Immature natural killer cell (primary cell): ENCODE measurements around the gene SSX2IP. TPM values are rescaled to one million over a fixed set of nuclear protein-coding genes. Genes with fewer than 3 reads are reported as not detected.
"Not testable (repeated sequence)": the region's sequence is repeated elsewhere in the genome, so short reads cannot be mapped to it uniquely, and the experiment has no call there.

Experiments
- DNase-seq, 3 donors: peaks; one replicate each; pipeline ENCODE4 v3.0.0; 2022; ENCODE audit warnings: mixed read lengths in 1 of 3
- H3K27ac Mint-ChIP-seq, 6 donors: one replicate each; pipeline ENCODE4 v1.8.0; 2020; ENCODE audit warnings: mixed read lengths in 6 of 6, mild to moderate bottlenecking in 5 of 6, inconsistent platforms in 4 of 6, moderate library complexity in 3 of 6
- H3K27me3 Mint-ChIP-seq, 3 donors: one replicate each; pipeline ENCODE4 v1.8.0; 2020 to 2021; ENCODE audit warnings: low read depth in 3 of 3, mild to moderate bottlenecking in 3 of 3, mixed read lengths in 3 of 3, moderate library complexity in 3 of 3, inconsistent platforms in 1 of 3
- H3K36me3 Mint-ChIP-seq, 3 donors: one replicate each; pipeline ENCODE4 v1.8.0; 2020; ENCODE audit warnings: mixed read lengths in 3 of 3, inconsistent platforms in 2 of 3, mild to moderate bottlenecking in 2 of 3
- H3K4me1 Mint-ChIP-seq, 2 donors: one replicate each; pipeline ENCODE4 v1.8.0; 2020; ENCODE audit warnings: inconsistent platforms in 2 of 2, mild to moderate bottlenecking in 2 of 2, mixed read lengths in 2 of 2, moderate library complexity in 1 of 2
- H3K4me3 Mint-ChIP-seq, 5 donors: one replicate each; pipeline ENCODE4 v1.8.0; 2020; ENCODE audit warnings: mild to moderate bottlenecking in 5 of 5, mixed read lengths in 5 of 5, inconsistent platforms in 3 of 5, moderate library complexity in 3 of 5
- H3K9me3 Mint-ChIP-seq, 6 donors: one replicate each; pipeline ENCODE4 v1.8.0; 2020; ENCODE audit warnings: mild to moderate bottlenecking in 6 of 6, mixed read lengths in 6 of 6, inconsistent platforms in 4 of 6, moderate library complexity in 3 of 6
- polyA plus RNA-seq, 3 donors: library from polyadenylated mRNA; unstranded; fragments of 300-500 nt; fragmentation: Illumina TruSeq; gene quantifications; one replicate each; pipeline ENCODE4 v1.2.3, GENCODE V29; 2021

The SSX2IP gene
- polyA plus RNA-seq, 3 donors from 2014 or later = 14.4 to 24.3 (median 20.2) TPM

- not testable (repeated sequence) for DNase-seq, H3K36me3 Mint-ChIP-seq, H3K4me3 Mint-ChIP-seq, H3K4me1 Mint-ChIP-seq, H3K27me3 Mint-ChIP-seq, H3K27ac Mint-ChIP-seq, H3K9me3 Mint-ChIP-seq
Observed at GRCh38 chr1:84721872-84722271, 31.6 kb upstream of the SSX2IP start.

DNA sequence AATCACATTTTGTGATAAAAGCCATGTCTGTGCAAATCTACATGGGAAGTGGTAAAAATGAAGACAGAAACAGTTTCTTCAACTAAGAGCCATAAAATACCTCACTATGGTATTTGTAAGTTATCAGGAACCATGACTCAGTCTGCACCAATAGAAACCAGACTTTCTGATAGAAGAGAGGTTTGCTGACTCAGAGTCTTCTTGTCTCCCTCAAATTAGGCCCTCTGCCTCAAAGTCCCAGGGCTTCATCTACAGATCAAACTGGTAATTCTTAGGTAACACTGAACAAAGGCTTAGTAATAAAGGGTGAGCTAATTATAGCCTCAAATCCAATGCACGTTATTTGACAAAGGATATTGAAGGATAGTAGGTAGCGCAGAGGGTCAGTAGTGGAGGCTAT is 30.9 kb upstream of the SSX2IP start:
- no peak overlapping the region for H3K27ac Mint-ChIP-seq
- no peak overlapping the region for H3K4me3 Mint-ChIP-seq
- H3K9me3 Mint-ChIP-seq = no peaks in the 10 kb centered on the region
- DNase-seq = no peak
- no peaks in the 10 kb centered on the region for H3K36me3 Mint-ChIP-seq
- H3K4me1 Mint-ChIP-seq = no peaks in the 10 kb centered on the region
- peaks cover 3 to 8% (median 6%) of the 10 kb centered on the region in 3 donors for H3K27me3 Mint-ChIP-seq

DNA sequence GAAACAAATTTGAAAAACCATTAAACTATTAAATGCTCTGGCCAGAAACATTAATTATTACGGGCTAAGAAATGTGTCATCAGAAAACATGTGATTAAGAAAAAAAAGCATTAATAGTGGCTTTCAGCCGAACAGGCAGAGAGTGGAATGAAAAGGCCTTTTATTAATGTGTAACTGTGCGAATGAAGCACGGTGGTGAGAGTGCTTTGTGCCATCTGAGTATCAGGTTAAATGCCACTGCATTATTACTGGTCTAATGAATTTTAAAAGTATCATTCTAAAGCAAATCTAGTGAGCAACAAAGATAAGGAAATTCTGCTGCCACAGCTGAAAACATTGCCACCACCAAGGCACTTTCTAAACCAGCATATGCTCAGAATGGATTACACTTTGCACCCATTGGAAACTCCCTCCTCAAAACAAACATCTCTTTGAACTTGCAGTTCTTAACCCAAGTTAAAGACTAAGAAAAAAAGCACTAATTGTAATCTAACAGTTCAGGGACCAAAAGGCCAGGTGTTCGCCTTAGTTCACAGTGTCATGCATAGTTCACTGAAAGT is 30.0 kb upstream of the SSX2IP start:
- no peak overlapping the region for H3K27ac Mint-ChIP-seq
- H3K4me3 Mint-ChIP-seq = no peak overlapping the region
- H3K4me1 Mint-ChIP-seq = no peaks in the 10 kb centered on the region
- H3K9me3 Mint-ChIP-seq = no peaks in the 10 kb centered on the region
- no peaks in the 10 kb centered on the region for H3K36me3 Mint-ChIP-seq
- peaks cover 3 to 8% (median 6%) of the 10 kb centered on the region in 3 donors for H3K27me3 Mint-ChIP-seq
- no peak for DNase-seq

DNA sequence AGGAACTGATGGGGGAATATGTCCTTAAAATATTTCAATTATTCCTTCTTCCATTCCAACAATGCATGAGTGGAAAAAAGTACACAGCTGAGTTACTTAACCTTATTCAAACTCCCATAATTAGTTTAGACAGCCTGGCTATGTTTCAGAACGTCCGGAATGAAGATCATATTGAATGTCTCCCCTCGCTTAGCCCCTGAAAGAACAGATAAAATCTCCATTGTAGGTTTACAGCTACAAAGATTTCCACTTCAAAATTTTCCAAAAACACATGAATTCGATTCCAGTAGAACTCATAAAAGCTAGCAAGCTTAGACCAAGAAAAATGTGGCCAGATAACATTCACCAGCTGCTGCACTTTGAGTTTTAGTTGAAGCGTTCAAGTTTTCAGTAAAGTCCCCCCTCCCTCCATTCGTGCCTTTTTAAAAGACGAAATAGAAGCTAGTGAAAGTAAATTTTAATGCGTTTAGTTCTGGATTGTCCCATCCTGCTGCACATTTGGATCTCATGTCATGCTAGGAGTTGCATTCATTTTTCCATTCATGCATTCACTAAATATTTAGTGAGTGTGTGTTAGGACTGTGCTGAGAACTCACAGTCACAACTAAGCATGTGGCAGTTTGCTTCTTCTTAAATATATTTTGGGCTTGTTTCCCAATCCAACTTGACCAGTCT is 29.4 kb upstream of the SSX2IP start:
- Mint-ChIP-seq H3K27ac (no peak overlapping the region), H3K36me3 (no peaks in the 10 kb centered on the region)

DNA sequence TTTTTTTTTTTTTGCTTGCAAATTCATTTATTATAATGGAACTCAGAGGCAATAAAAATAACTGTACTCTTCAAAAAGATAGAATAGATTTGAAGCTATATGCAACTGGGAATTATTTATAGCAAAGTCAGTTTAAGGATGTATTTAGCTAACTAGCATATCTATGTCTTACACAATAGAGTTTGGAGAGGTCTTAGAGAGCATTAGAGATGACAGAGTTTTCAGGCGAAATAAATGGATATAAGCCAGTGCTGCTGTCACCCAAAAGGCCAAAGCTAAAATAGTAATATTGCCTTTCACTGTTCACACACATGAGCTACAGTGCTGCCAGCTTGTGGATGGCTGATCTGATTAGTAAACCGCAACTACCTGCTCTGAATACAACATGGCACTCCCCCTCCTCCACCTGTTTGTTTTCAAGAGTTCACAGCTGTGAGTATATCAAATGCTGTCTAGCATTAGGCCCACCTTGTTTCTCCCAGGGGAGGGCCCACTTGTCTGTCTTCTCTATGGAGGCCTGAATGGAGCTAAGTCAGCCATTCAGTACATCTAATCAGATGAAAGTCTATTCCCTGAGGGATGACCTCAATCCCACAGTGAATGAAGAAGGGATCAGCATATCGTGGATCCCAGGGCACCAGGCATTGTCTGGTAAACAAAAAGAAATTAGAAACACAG is 25.2 kb upstream of the SSX2IP start:
- Mint-ChIP-seq H3K27me3 (peaks cover 4 to 6% (median 4%) of the 10 kb centered on the region in 3 donors), H3K4me1 (no peaks in the 10 kb centered on the region), H3K9me3 (no peaks in the 10 kb centered on the region), H3K4me3 (no peak overlapping the region), H3K27ac (no peak overlapping the region), H3K36me3 (peaks cover 0 to 4% (median 0%) of the 10 kb centered on the region in 3 donors)
- DNase-seq = no peak

More for the DNA sequence above, 29.4 kb upstream of the SSX2IP start:
- no peak for DNase-seq
- Mint-ChIP-seq H3K9me3 (no peaks in the 10 kb centered on the region), H3K4me3 (no peak overlapping the region), H3K27me3 (peaks cover 3 to 8% (median 6%) of the 10 kb centered on the region in 3 donors), H3K4me1 (no peaks in the 10 kb centered on the region)

- peak overlapping the region in 1 of 6 donors; percentile 41 for H3K27ac Mint-ChIP-seq
- H3K27me3 Mint-ChIP-seq = peaks cover 4 to 6% (median 4%) of the 10 kb centered on the region in 3 donors
- peaks cover 0 to 2% (median 0%) of the 10 kb centered on the region in 6 donors for H3K9me3 Mint-ChIP-seq
- H3K4me3 Mint-ChIP-seq = no peak overlapping the region
- H3K4me1 Mint-ChIP-seq = no peaks in the 10 kb centered on the region
- peaks cover 0 to 4% (median 0%) of the 10 kb centered on the region in 3 donors for H3K36me3 Mint-ChIP-seq
- no peak for DNase-seq
Observed at GRCh38 chr1:84712276-84712874, 22.1 kb upstream of the SSX2IP start.

GRCh38 chr1:84711869-84712268 is 21.6 kb upstream of the SSX2IP start:
- no peak for DNase-seq
- Mint-ChIP-seq H3K4me3 (no peak overlapping the region), H3K27me3 (peaks cover 4% of the 10 kb centered on the region in 3 donors), H3K4me1 (no peaks in the 10 kb centered on the region), H3K9me3 (peaks cover 0 to 2% (median 0%) of the 10 kb centered on the region in 6 donors), H3K27ac (no peak overlapping the region), H3K36me3 (peaks cover 0 to 4% (median 0%) of the 10 kb centered on the region in 3 donors)

DNA sequence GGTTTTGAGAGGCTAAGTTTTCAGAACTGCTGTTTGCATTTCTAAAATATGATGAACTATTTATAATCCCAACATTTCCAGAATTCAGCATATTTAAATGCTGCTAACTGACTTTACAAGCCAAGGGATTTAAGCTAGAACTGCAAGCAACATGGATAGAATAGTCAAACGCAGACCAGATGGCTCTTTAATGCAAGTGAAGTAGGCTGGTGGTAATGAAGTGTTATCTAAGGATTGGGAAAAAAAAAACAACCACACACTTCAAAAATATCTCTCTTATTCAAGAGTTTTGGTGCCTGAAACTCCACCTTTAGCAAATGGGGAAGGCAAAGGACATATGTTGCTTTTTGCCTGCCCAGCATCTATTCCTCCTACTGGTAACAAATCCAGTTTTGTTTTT is 20.9 kb upstream of the SSX2IP start:
- H3K9me3 Mint-ChIP-seq = peaks cover 0 to 2% (median 0%) of the 10 kb centered on the region in 6 donors
- no peak for DNase-seq
- no peak overlapping the region for H3K4me3 Mint-ChIP-seq
- peaks cover 0 to 4% (median 0%) of the 10 kb centered on the region in 3 donors for H3K36me3 Mint-ChIP-seq
- no peaks in the 10 kb centered on the region for H3K4me1 Mint-ChIP-seq
- H3K27me3 Mint-ChIP-seq = peaks cover 0 to 3% (median 0%) of the 10 kb centered on the region in 3 donors
- no peak overlapping the region for H3K27ac Mint-ChIP-seq

- H3K9me3 Mint-ChIP-seq = peaks cover 0 to 2% (median 0%) of the 10 kb centered on the region in 6 donors
- H3K27ac Mint-ChIP-seq = no peak overlapping the region
- peaks cover 0 to 4% (median 0%) of the 10 kb centered on the region in 3 donors for H3K36me3 Mint-ChIP-seq
- H3K4me3 Mint-ChIP-seq = no peak overlapping the region
- peaks cover 0 to 3% (median 0%) of the 10 kb centered on the region in 3 donors for H3K27me3 Mint-ChIP-seq
- DNase-seq = no peak
- H3K4me1 Mint-ChIP-seq = no peaks in the 10 kb centered on the region
Observed at GRCh38 chr1:84709131-84709530, 18.9 kb upstream of the SSX2IP start.

GRCh38 chr1:84708031-84708430 is 17.8 kb upstream of the SSX2IP start:
- H3K4me1 Mint-ChIP-seq = no peaks in the 10 kb centered on the region
- peaks cover 0 to 6% (median 0%) of the 10 kb centered on the region in 3 donors for H3K27me3 Mint-ChIP-seq
- no peak overlapping the region for H3K27ac Mint-ChIP-seq
- no peak for DNase-seq
- peaks cover 0 to 2% (median 0%) of the 10 kb centered on the region in 6 donors for H3K9me3 Mint-ChIP-seq
- no peak overlapping the region for H3K4me3 Mint-ChIP-seq
- peaks cover 0 to 4% (median 0%) of the 10 kb centered on the region in 3 donors for H3K36me3 Mint-ChIP-seq

DNA sequence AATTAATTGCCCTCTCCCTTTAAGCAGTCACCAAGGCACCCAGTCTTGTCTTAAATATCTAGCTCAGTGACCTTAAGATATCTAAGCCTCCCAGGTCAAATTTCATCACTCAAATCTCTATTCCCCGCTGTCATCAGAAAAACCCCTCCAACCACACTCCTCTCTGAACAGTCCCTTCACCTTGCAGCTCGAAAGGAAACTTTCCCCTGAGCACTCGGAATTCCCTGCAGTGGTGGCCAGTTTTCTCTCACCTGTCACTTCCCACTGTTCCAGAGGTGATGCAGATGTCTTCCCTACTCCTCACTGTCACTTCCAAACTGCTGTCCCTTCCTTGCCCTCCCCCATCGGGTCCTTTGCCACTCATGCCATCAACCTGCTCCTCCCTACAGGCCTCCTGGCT is 15.3 kb upstream of the SSX2IP start:
- H3K27me3 Mint-ChIP-seq = peaks cover 0 to 4% (median 4%) of the 10 kb centered on the region in 3 donors

GRCh38 chr1:84704872-84705417 is 14.7 kb upstream of the SSX2IP start:
- no peak overlapping the region for H3K27ac Mint-ChIP-seq
- H3K27me3 Mint-ChIP-seq = peaks cover 0 to 4% (median 4%) of the 10 kb centered on the region in 3 donors
- no peak overlapping the region for H3K4me3 Mint-ChIP-seq
- peaks cover 0 to under 1% (median 0%) of the 10 kb centered on the region in 6 donors for H3K9me3 Mint-ChIP-seq
- H3K4me1 Mint-ChIP-seq = no peaks in the 10 kb centered on the region
- H3K36me3 Mint-ChIP-seq = no peaks in the 10 kb centered on the region
- no peak for DNase-seq

More for the DNA sequence above, 15.3 kb upstream of the SSX2IP start:
- no peak for DNase-seq
- H3K9me3 Mint-ChIP-seq = peaks cover 0 to 2% (median 0%) of the 10 kb centered on the region in 6 donors
- H3K27ac Mint-ChIP-seq = no peak overlapping the region
- no peaks in the 10 kb centered on the region for H3K36me3 Mint-ChIP-seq
- H3K4me1 Mint-ChIP-seq = no peaks in the 10 kb centered on the region
- no peak overlapping the region for H3K4me3 Mint-ChIP-seq

DNA sequence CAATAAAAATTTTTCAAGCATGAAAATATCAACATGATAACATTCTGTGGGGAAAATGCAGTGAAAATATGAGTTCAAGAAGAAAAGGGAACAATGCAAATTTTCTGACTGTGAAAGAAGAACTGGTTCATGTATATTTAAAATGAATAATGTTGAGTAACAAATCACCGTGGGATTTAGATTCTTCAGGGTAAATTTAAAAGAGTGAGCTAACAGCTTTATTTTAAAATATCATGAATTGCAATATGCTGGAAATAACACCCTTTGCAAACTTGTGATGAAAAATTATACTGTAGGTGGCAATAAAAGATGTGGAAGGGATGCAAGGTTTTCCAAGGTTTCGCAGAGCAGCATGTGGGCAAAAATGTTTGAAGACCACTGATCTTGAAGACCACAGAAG is 13.2 kb upstream of the SSX2IP start:
- Mint-ChIP-seq H3K36me3 (no peaks in the 10 kb centered on the region), H3K4me1 (no peaks in the 10 kb centered on the region), H3K9me3 (no peaks in the 10 kb centered on the region), H3K27me3 (peaks cover 0 to 4% (median 4%) of the 10 kb centered on the region in 3 donors), H3K27ac (no peak overlapping the region), H3K4me3 (no peak overlapping the region)
- DNase-seq = no peak
